ENCODE data around the gene SRRD. TPM values are rescaled to one million over a fixed set of nuclear protein-coding genes. Genes with fewer than 3 reads are reported as not detected.

Gene SRRD
- total and polyA plus RNA-seq, 2 of the 8 experiments (the other 6 are each of a cell fraction or from before 2014, with no cell fraction given): 17.1 to 25.3 TPM

- Histone ChIP-seq H3K36me3 (ENCODE audit: control insufficient read depth in 2 of 4, insufficient read depth in 4 of 4, low read length in 3 of 4) (peaks cover 18 to 66% (median 45%) of the 10 kb centered on the region in 4 experiments), H3K14ac (ENCODE audit: insufficient read length) (no peak overlapping the region), H2AK5ac (ENCODE audit: low read depth, low read length) (no peak overlapping the region), H3K79me2 (ENCODE audit: control insufficient read depth in 1 of 2, insufficient read depth in 2 of 2, low read length in 2 of 2) (peaks cover 0 to 2% of the 10 kb centered on the region in 2 experiments; a peak in 1 of 4 replicates), H3K9me3 (ENCODE audit: insufficient read depth in 2 of 2, low read depth in 1 of 2, low read length in 1 of 2) (no peaks in the 10 kb centered on the region), H4K91ac (replicated peaks; ENCODE audit: insufficient read length, low read length) (no peak overlapping the region), H3K23ac (ENCODE audit: insufficient read length) (no peak overlapping the region), H3K18ac (ENCODE audit: extremely low read depth, low read length) (no peak overlapping the region), H2BK12ac (ENCODE audit: low read depth, low read length) (no peak overlapping the region), H3K27ac (ENCODE audit: low read depth, low read length) (no peak overlapping the region), H3K9ac (replicated peaks in 1 of 4; ENCODE audit: extremely low read depth in 1 of 4, low read depth in 3 of 4, low read length in 3 of 4) (no peak overlapping the region), H2BK15ac (ENCODE audit: low read length) (no peak overlapping the region), H3K4ac (replicated peaks; ENCODE audit: insufficient read length, low read depth, low read length) (no peak overlapping the region), H4K20me1 (replicated peaks in 1 of 2; ENCODE audit: control insufficient read depth in 1 of 2, insufficient read depth in 2 of 2, low read length in 2 of 2) (peaks cover 0 to 9% of the 10 kb centered on the region in 2 experiments), H2BK20ac (ENCODE audit: low read length) (no peak overlapping the region), H3K27me3 (replicated peaks in 1 of 4; ENCODE audit: control insufficient read depth in 3 of 4, extremely low read depth in 1 of 4, insufficient read depth in 3 of 4, low read length in 3 of 4) (no peaks in the 10 kb centered on the region), H3K56ac (replicated peaks; ENCODE audit: insufficient read length, low read depth, low read length) (no peak overlapping the region), H3K23me2 (ENCODE audit: low read depth, low read length) (no peaks in the 10 kb centered on the region), H3K4me2 (ENCODE audit: insufficient read depth in 1 of 2, low read depth in 2 of 2, low read length in 2 of 2) (no peak overlapping the region), H3K79me1 (ENCODE audit: low read depth, low read length) (0 out of 2 replicates have a peak, but pooled peaks cover 2% of the 10 kb centered on the region), H4K5ac (ENCODE audit: insufficient read length, low read depth, low read length) (no peak overlapping the region), H3K4me3 (ENCODE audit: extremely low read depth in 1 of 4, insufficient read depth in 2 of 4, low read depth in 3 of 4, low read length in 4 of 4) (no peak overlapping the region), H4K8ac (ENCODE audit: extremely low read depth, insufficient read depth, low read length) (no peak overlapping the region), H2BK120ac (replicated peaks; ENCODE audit: low read depth, low read length) (no peak overlapping the region), H3K4me1 (replicated peaks in 1 of 4; ENCODE audit: control insufficient read depth in 3 of 4, insufficient read depth in 4 of 4, low read length in 3 of 4) (no peaks in the 10 kb centered on the region), H2AFZ (ENCODE audit: low read length) (no peak overlapping the region), H2BK5ac (ENCODE audit: low read depth, low read length) (no peak overlapping the region)
- ChIA-PET CTCF (ENCODE audit: partially characterized antibody) (interaction anchor here (0.7 to 7.8 kb wide), 6 partner anchors 12 to 100 kb away, joined by 3 to 98 read pairs (median 5); no protein-coding TSS in a partner anchor), POLR2A (ENCODE audit: partially characterized antibody) (interaction anchor here (0.5 kb wide), 1 partner anchor 111 kb away, joined by 3 read pairs; no protein-coding TSS in a partner anchor)
- DNase-seq (ENCODE audit: low read depth in 1 of 2, low spot score in 2 of 2) (no peak), FAIRE-seq (no peak)
- 92% methylated on average over 7 of the region's 7 CpGs; no CpG with 5 or more reads in 1 of the 2 experiments for WGBS, 2 experiments (ENCODE audit: extremely low coverage in 1 of 2, insufficient coverage in 1 of 2, insufficient read length in 1 of 2, insufficient replicate concordance in 2 of 2, low coverage in 1 of 2, low lambda C conversion rate in 2 of 2, missing lambda C conversion rate in 1 of 2)
- no peak for TF ChIP-seq SP1 (IDR thresholded peaks at IDR 0.05; ENCODE audit: low read depth, low read length)
- no peak for TF ChIP-seq CHD2 (IDR thresholded peaks at IDR 0.05; ENCODE audit: low read length)
- TF ChIP-seq KDM4A (IDR thresholded peaks at IDR 0.05; ENCODE audit: low read depth, low read length, severe bottlenecking): no peak
- no peak for TF ChIP-seq ATF3 (IDR thresholded peaks at IDR 0.05; ENCODE audit: insufficient read depth, low read depth, low read length)
- TF ChIP-seq SIN3A (conservative IDR thresholded peaks at IDR 0.05 in 1 of 2, IDR thresholded peaks at IDR 0.05 in 1 of 2; ENCODE audit: low read depth in 1 of 2, low read length in 2 of 2): no peak
- TF ChIP-seq POLR2A (IDR thresholded peaks at IDR 0.05; ENCODE audit: control extremely low read depth in 1 of 2, low read depth in 2 of 2, low read length in 2 of 2): no peak
- no peak for TF ChIP-seq FOSL1 (IDR thresholded peaks at IDR 0.05; ENCODE audit: insufficient read depth, low read depth, low read length)
These were observed 19.4 kb upstream of the SRRD start for GRCh38 chr22:26464312-26464711.
